HepG2 (cell line): ENCODE results near the gene SLC16A4. TPM values are rescaled to one million over a fixed set of nuclear protein-coding genes. Genes with fewer than 3 reads are reported as not detected.

Source experiments
- ATAC-seq: fragments of 200-7000 bp; cut with Tn5 transposase; 3 replicates; pipeline ENCODE4 v1.9.1; 2020; ENCODE audit warnings: mild to moderate bottlenecking, moderate library complexity
- BruUV-seq: library from RNA; stranded (reverse); fragments of 400-500 nt; replicated peaks from 2 replicates; lab custom pipeline; 2021; lab: Mats Ljungman, UMichigan
- CTCF ChIA-PET: fragments of 300-600 bp; formaldehyde crosslinking; extraction: SDS; loops from one replicate; lab custom pipeline; 2021; ENCODE audit warnings: low total read pairs, inconsistent platforms, low intra/inter-chr PET ratio; lab: Yijun Ruan, JAX
- POLR2A ChIA-PET: fragments of 350-600 bp; sonication (Branson Sonifier 250); formaldehyde crosslinking; loops from one replicate; lab custom pipeline; 2020; ENCODE audit warnings: antibody characterized with exemption, inconsistent platforms; lab: Yijun Ruan, JAX
- DNase-seq: peaks from one replicate; pipeline ENCODE4 v3.0.0-alpha.2; 2015; ENCODE audit warnings: low spot score
- FAIRE-seq: peaks from 3 replicates; lab custom pipeline; 2011; peaks lifted over from hg19 to GRCh38; lab: Jason Lieb, UNC
- H2AFZ ChIP-seq: one replicate; pipeline ENCODE4 v1.6.1; 2011; ENCODE audit warnings: low read length, inconsistent platforms
- H3K27ac ChIP-seq: fragments of 300-600 bp; 3 replicates; pipeline ENCODE4 v1.8.0; 2011; ENCODE audit warnings: mixed run types, mild to moderate bottlenecking, mixed read lengths, low read length, inconsistent platforms; ENCODE audit not compliant: insufficient read depth; ENCODE audit errors: extremely low read length
- H3K27me3 ChIP-seq, 2 experiments: fragments of 200-600 bp in 1 of 2; 2 replicates in 1 of 2; 3 replicates in 1 of 2; pipeline versions ENCODE4 v1.6.0 to v1.8.0; 2011; ENCODE audit warnings: low read length in 2 of 2, mild to moderate bottlenecking in 2 of 2, moderate library complexity in 2 of 2, inconsistent platforms in 1 of 2; ENCODE audit not compliant: insufficient read depth in 2 of 2, control insufficient read depth in 1 of 2
- H3K36me3 ChIP-seq, 2 experiments: fragments of 200-600 bp in 1 of 2; replicated peaks in 1 of 2; 2 replicates in 1 of 2; 3 replicates in 1 of 2; pipeline versions ENCODE4 v1.5.1 to v1.8.0; 2011; ENCODE audit warnings: low read length in 2 of 2, inconsistent platforms in 1 of 2; ENCODE audit not compliant: insufficient read depth in 2 of 2, control insufficient read depth in 1 of 2
- H3K4me1 ChIP-seq: 2 replicates; pipeline ENCODE4 v1.5.1; 2012; ENCODE audit warnings: low read length, inconsistent platforms; ENCODE audit not compliant: insufficient read depth
- H3K4me2 ChIP-seq: 2 replicates; pipeline ENCODE4 v1.6.0; 2011; ENCODE audit warnings: low read depth, low read length, inconsistent platforms
- H3K4me3 ChIP-seq, 3 experiments: fragments of 200-600 bp in 1 of 3; sonication (generic), shearing (Covaris generic) in 1 of 3; replicated peaks in 1 of 3; 2 replicates each; pipeline ENCODE4 v1.5.1; 2011 to 2016; ENCODE audit warnings: low read length in 3 of 3, inconsistent platforms in 2 of 3, low read depth in 2 of 3, mild to moderate bottlenecking in 2 of 3, control low read depth in 1 of 3, mixed read lengths in 1 of 3; ENCODE audit not compliant: insufficient read depth in 1 of 3
- H3K79me2 ChIP-seq: one replicate; pipeline ENCODE4 v1.6.1; 2011; ENCODE audit warnings: low read length, inconsistent platforms; ENCODE audit not compliant: insufficient read depth
- H3K9ac ChIP-seq: 2 replicates; pipeline ENCODE4 v1.6.0; 2011; ENCODE audit warnings: mild to moderate bottlenecking, low read depth, low read length, inconsistent platforms; ENCODE audit not compliant: insufficient read depth
- H3K9me3 ChIP-seq: 2 replicates; pipeline ENCODE4 v1.5.1; 2012; ENCODE audit warnings: mild to moderate bottlenecking, low read length
- H4K20me1 ChIP-seq: 2 replicates; pipeline ENCODE4 v1.6.0; 2011; ENCODE audit warnings: inconsistent platforms, mild to moderate bottlenecking, low read length, moderate library complexity; ENCODE audit not compliant: insufficient read depth
- ARID4A ChIP-seq: sonication (generic); formaldehyde crosslinking; IDR thresholded peaks from 2 replicates; pipeline ENCODE4 v1.5.0; 2020; ENCODE audit warnings: mild to moderate bottlenecking, missing genetic modification reagents, borderline replicate concordance
- ETV5 ChIP-seq: IDR thresholded peaks from 2 replicates; pipeline ENCODE4 v1.6.1; 2018; ENCODE audit warnings: missing biosample characterization, missing genetic modification reagents, inconsistent platforms, borderline replicate concordance
- FLYWCH1 ChIP-seq: sonication (generic); formaldehyde crosslinking; IDR thresholded peaks from 2 replicates; pipeline ENCODE4 v1.8.1; 2023; ENCODE audit warnings: mild to moderate bottlenecking, missing genetic modification reagents
- GLMP ChIP-seq: sonication (generic); formaldehyde crosslinking; IDR thresholded peaks from 2 replicates; pipeline ENCODE4 v1.9.0; 2021; ENCODE audit warnings: missing genetic modification reagents, mild to moderate bottlenecking, borderline replicate concordance
- GRHL1 ChIP-seq: sonication (generic); formaldehyde crosslinking; conservative IDR thresholded peaks from 2 replicates; pipeline ENCODE4 v1.8.0; 2022; ENCODE audit warnings: missing genetic modification reagents
- KMT2A ChIP-seq: sonication (generic); formaldehyde crosslinking; IDR thresholded peaks from 2 replicates; pipeline ENCODE4 v1.4.0; 2020; ENCODE audit warnings: missing genetic modification reagents
- PREB ChIP-seq: sonication (generic); formaldehyde crosslinking; IDR thresholded peaks from 2 replicates; pipeline ENCODE4 v1.4.0; 2020; ENCODE audit warnings: missing genetic modification reagents
- ZBTB3 ChIP-seq: sonication (generic); formaldehyde crosslinking; IDR thresholded peaks from 2 replicates; pipeline ENCODE4 v1.4.0; 2020; ENCODE audit warnings: low read depth, mild to moderate bottlenecking, moderate library complexity, missing genetic modification reagents, borderline replicate concordance
- ZFP62 ChIP-seq: sonication (generic); formaldehyde crosslinking; IDR thresholded peaks from 2 replicates; pipeline ENCODE4 v1.4.0; 2020; ENCODE audit warnings: missing genetic modification reagents
- ZMYM3 ChIP-seq: sonication (generic); formaldehyde crosslinking; IDR thresholded peaks from 2 replicates; pipeline ENCODE4 v1.5.1; 2020; ENCODE audit warnings: mild to moderate bottlenecking, missing genetic modification reagents
- ZNF280B ChIP-seq: sonication (generic); formaldehyde crosslinking; IDR thresholded peaks from 2 replicates; pipeline ENCODE4 v1.5.0; 2020; ENCODE audit warnings: missing genetic modification reagents, mild to moderate bottlenecking, borderline replicate concordance
- ZNF30 ChIP-seq: sonication (generic); formaldehyde crosslinking; IDR thresholded peaks from 2 replicates; pipeline ENCODE4 v1.5.0; 2020; ENCODE audit warnings: mild to moderate bottlenecking, missing genetic modification reagents
- ZNF431 ChIP-seq: sonication (generic); formaldehyde crosslinking; IDR thresholded peaks from 2 replicates; pipeline ENCODE4 v1.9.0; 2022; ENCODE audit warnings: missing genetic modification reagents, low read depth, mild to moderate bottlenecking, borderline replicate concordance
- ZNF788 ChIP-seq: sonication (generic); formaldehyde crosslinking; IDR thresholded peaks from 2 replicates; pipeline ENCODE4 v1.5.0; 2020; ENCODE audit warnings: mild to moderate bottlenecking, missing genetic modification reagents, borderline replicate concordance
- WGBS: methylation state at CpG from one replicate; pipeline ENCODE4 v1.1.6; 2017; ENCODE audit warnings: low lambda C conversion rate; 5-methylcytosine and 5-hydroxymethylcytosine counted together
- in situ Hi-C: cut with HindIII; loops from 2 replicates; pipeline ENCODE4 v1.10.0; 2017; ENCODE audit warnings: low pct_unique_long_range_greater_than_20kb; ENCODE audit not compliant: extremely low pct_ligation_motif_present
- intact Hi-C: fragments of 100-400 bp; cut with micrococcal nuclease; formaldehyde crosslinking; loops from one replicate; pipeline ENCODE4 v1.10.0; 2022; ENCODE audit not compliant: unreplicated experiment
- polyA plus RNA-seq, 8 experiments: library from polyadenylated mRNA; depleted of rRNA in 3 of 8; stranded (reverse) in 7 of 8; unstranded in 1 of 8; fragments of >200 nt; fragmentation: Illumina TruSeq in 4 of 8; extraction: Trizol in 4 of 8; gene quantifications; 2 replicates each; pipeline versions ENCODE4 v1.2.1 to v1.2.3, GENCODE V29; 2011 to 2016; ENCODE audit warnings: low read depth in 4 of 8, missing spikeins in 1 of 8, mixed read lengths in 1 of 8; ENCODE audit not compliant: insufficient read depth in 1 of 8
- total RNA-seq, 5 experiments: library from RNA; depleted of rRNA; stranded (reverse); fragments of >200 nt; fragmentation: Illumina TruSeq; extraction: Trizol; gene quantifications; 2 replicates each; pipeline ENCODE4 v1.2.3, GENCODE V29; 2016; ENCODE audit warnings: low read depth in 1 of 5

SLC16A4 gene
- total and polyA plus RNA-seq, 2 of the 13 experiments (the other 11 are each of a cell fraction or from before 2014, with no cell fraction given), result 1.1 to 1.5 TPM

- H3K27me3 ChIP-seq, result no peaks in the 10 kb centered on the region; a peak in 1 of 5 replicates
- H2AFZ ChIP-seq, result no peak overlapping the region
- no peaks in the 10 kb centered on the region for H3K9me3 ChIP-seq
- in situ Hi-C loops, result loop anchor here (5.0 kb wide), 1 partner anchor 51 kb away; no protein-coding TSS in a partner anchor
- H3K4me2 ChIP-seq, result no peak overlapping the region
- no peak overlapping the region for H3K9ac ChIP-seq
- no peaks in the 10 kb centered on the region for H4K20me1 ChIP-seq
- FAIRE-seq (no peak), DNase-seq (no peak), ATAC-seq (no peak)
- H3K4me3 ChIP-seq, result no peak overlapping the region
- intact Hi-C loops, result no loop called here
- CTCF ChIA-PET, result interaction anchor here (2.1 kb wide), 1 partner anchor 49 kb away, joined by 28 read pairs; no protein-coding TSS in a partner anchor
- BruUV-seq, result no TSS peak
- WGBS, result 64% methylated on average over 7 of the region's 7 CpGs
- H3K27ac ChIP-seq, result no peak overlapping the region
- H3K4me1 ChIP-seq, result peaks cover 16% of the 10 kb centered on the region
- peaks cover 14% of the 10 kb centered on the region for H3K79me2 ChIP-seq
- H3K36me3 ChIP-seq, result no peaks in the 10 kb centered on the region
- POLR2A ChIA-PET, result no interaction called here
- TF ChIP-seq ZNF30 (CRISPR knock-in tag) (no peak), ZBTB3 (no peak), ETV5 (CRISPR knock-in tag) (no peak), KMT2A (CRISPR knock-in tag) (no peak), ZFP62 (CRISPR knock-in tag) (no peak), ARID4A (no peak), FLYWCH1 (CRISPR knock-in tag) (no peak), ZNF280B (no peak), GRHL1 (CRISPR knock-in tag) (no peak), ZMYM3 (CRISPR knock-in tag) (no peak), ZNF431 (CRISPR knock-in tag) (no peak), ZNF788 (CRISPR knock-in tag) (no peak), PREB (CRISPR knock-in tag) (no peak), GLMP (CRISPR knock-in tag) (no peak)
Observed at GRCh38 chr1:110411173-110411735, 20.4 kb upstream of the SLC16A4 start.
